Ammon's horn (tissue), 1 donor: Measurements from ENCODE around the gene FAM163A.
A peak's percentile ranks its signal among the peaks of the same experiment; 100 is the strongest.
"Not testable (repeated sequence)": the region's sequence is repeated elsewhere in the genome, so short reads cannot be mapped to it uniquely, and the experiment has no call there.

Experiments used
- DNase-seq: peaks from one replicate; pipeline ENCODE4 v3.0.0-alpha.2; 2016; ENCODE audit warnings: low spot score

Gene FAM163A

DNA sequence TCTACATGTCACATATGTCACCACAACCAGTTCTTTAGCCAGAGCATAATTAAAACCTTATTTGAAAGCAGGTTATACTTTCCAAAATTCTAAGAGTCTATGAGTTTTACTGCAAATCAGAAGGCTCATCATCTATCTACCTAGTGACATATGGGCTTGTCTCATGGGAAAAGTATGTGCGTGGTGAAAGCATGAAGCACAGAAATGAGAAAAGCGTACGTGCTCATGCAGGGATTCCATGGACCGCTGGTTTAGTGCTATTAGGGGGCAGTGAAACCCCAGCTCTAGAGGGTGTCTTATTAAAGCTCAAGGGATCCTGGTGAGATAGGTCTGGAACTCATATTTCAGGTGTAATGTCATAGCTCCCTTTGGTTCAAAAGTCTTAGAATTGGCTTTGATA is 50.2 kb downstream of the FAM163A start:
- DNase-seq, result no peak

DNA sequence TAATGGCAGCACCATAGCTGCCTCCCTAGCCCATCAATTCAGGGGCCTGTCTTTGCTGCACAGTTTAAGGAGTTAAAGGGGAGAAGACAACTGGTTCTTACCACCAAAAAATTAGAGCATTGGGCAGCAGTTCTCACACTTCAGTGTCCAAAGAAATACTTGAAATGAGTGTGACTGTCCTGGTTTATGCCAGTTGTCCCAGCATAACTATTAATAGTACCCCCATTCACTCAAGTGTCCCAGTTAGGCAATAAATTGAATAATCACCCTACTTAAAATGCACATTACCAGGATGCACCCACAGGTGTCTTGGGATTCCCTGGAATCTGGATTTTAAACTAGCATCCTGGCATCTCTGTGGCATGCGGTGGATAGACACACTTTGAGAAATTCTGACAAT is 51.1 kb downstream of the FAM163A start:
- DNase-seq, result no peak

GRCh38 chr1:179794669-179795068 is 51.6 kb downstream of the FAM163A start:
- no peak for DNase-seq

- no peak for DNase-seq
Measured at GRCh38 chr1:179798213-179798863, 55.2 kb downstream of the FAM163A start.

DNA sequence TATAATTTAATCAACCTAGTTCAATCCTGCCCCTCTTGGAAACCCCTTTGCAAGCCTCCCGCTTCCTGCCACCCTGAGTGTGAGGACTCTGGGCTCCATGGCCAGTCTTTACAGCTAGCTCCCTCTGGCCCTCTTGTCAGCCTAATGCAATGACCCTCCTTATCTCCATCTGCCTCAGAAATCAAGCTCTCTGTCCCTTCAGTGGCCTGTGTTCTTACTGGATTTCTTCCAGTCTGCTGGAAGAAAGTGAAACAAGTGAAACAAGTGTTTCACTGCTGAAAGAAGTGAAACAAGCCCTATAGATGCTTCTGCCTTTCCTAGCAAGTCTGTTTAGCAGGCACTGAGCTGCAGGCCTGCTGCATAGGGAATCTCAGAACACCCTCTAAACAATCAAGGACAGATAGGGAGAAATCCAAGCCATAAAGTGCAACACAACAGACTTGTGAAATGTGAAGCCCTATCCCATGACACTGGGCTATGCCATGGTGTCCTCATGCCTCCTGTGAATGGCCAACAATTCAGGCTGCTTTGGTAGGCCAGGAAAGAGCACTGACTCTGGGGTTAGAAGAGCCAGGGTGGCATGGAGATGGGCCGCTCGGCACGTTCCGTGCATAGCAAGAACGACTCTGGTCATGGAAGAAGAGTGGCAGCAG is 55.9 kb downstream of the FAM163A start:
- DNase-seq, result no peak

DNA sequence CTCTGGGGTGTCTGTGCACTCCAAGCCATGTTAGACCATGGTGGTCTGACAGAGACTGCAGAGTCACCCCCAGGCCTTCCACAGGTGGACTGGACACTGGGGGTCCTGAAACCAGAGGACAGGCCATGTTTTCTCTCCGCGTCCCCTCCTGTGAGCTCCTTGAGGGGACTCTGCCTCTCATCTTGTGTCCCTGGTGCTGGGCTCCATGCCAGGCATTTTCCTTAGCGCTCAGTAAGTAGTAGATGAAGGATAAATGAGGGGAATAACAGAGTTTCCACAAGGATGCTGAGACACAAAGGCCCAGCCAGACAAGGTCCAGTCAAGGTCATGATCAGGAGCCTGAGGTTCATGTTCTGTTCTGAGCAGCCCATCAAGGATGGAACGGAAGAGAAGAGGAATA is 57.4 kb downstream of the FAM163A start:
- DNase-seq, result no peak

DNA sequence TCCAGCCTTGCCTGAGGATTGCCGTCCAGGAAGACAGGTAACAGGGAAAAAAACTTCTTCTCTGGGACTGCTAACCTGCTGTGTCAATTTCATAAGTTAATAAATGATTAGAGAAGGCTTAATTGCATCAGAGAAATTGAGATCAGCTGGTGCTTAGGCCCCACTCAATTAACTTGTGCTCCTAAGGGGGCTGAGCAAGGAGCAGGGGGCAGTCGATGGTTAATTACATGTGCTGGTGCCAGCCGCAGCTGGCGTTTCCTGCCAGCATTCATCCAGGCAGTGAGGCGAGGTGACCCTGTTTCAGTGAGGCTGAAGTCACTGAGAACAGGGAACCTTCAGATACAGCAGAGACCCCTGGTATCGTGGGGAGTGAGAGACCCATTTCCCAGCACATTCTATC is 60.0 kb downstream of the FAM163A start:
- DNase-seq, result no peak

- DNase-seq, result no peak
Measured at GRCh38 chr1:179803918-179804317, 60.8 kb downstream of the FAM163A start.

- not testable (repeated sequence) for DNase-seq
Measured at GRCh38 chr1:179804417-179804816, 61.3 kb downstream of the FAM163A start.

DNA sequence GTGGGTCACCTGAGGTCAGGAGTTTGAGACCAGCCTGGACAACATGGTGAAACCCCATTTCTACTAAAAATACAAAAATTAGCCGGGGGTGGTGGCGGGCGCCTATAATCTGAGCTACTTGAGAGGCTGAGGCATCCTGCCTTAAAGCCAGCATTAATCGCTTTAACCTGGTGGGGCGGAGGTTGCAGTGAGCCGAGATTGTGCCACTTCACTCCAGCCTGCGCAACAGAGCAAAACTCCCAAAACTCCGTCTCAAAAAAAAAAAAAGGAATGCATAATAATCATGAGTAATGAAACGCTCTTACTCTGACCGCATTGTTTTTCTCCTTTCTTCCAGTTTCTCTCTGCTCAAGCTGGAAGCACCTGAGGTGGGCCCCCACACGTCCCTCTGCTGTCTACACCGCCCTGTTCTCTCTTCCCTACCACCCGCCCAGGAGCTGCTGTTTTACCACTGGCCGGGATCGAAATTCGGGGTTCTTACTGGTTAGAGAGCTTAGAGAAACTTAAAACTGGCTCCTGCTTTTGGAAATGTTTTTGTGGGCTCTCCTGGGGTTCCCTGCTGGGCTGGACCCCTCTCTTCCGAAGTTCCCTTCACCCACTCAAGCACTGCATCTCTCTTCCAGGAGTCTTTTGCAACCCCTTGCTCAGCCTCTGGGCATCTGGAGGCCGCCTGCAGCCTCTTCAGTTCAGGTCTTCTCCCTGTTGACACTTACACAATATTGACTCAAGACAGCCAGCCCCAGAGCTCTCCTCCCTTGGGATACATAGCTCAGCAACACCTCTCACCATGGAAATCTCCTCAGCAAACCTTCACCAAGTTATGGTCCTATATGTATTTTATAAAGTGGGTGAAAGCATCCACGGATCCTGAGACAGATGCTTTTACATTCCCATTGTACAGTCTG is 62.5 kb downstream of the FAM163A start:
- no peak for DNase-seq

DNA sequence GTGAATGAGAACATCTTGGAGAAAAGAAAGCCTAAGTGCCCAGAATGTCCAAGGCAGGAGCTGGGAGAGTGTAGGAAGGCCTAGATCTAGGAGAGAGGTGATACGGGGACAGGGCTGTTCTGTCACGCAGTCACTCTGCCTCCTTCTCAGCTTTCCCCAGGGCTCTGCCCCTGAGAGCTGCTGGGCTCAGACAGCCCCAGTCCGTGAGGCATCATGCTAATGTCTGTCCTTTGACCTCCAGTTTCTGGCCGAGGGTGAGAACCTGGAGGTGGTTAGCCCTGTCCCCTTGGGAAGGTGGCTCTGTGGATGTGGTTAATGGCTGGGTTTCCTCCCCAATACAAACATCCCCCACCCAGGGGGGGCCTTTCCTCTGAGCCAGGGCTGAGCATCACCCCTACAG is 63.2 kb downstream of the FAM163A start:
- DNase-seq, result no peak

- DNase-seq, result no peak
Measured at GRCh38 chr1:179807291-179807690, 64.2 kb downstream of the FAM163A start.

- no peak for DNase-seq
Measured at GRCh38 chr1:179807691-179808485, 64.8 kb downstream of the FAM163A start.

- no peak for DNase-seq
Measured at GRCh38 chr1:179808503-179808902, 65.4 kb downstream of the FAM163A start.

DNA sequence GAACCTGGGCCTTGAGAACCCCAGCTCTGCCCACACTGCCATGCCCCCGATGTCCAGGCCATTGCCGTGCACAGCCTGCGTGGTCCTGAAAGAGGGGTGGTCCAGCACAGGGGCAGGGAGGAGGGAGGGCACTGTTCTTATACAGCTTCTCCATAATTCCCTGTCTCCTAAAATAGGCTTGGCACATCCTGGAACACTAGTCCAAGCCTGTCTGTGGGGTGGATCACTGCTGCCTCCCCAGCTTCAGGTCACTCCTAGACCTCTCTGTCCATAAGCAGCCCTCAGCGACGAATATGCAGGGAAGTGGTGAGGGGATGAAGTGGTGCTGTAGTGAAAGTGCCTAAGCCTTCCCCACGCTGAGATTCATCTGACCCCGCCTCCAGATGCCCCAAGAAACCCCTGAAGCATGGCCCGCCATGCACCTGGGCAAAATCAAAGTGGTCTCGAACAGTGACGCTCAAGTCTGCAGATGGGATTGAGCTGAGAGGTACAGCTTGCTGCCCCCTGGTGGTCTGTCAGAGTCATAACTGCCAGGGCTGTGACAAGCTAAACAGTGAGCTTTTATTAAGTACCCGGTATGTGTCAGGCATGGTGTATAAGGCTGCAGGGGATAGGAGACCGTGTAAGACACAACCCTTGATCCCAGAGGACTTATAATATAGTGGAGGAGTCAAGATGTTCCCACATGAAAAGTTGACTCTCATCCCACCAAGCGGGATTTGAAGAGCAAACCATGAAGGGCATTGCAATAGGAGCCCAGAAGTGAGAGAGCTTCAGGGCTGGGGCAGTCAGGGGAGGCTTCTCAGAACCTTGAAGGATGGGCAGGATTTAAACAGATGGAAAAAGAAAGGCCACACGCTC is 66.6 kb downstream of the FAM163A start:
- DNase-seq, result peak; percentile 91

GRCh38 chr1:179810367-179810715 is 67.2 kb downstream of the FAM163A start:
- DNase-seq, result no peak

GRCh38 chr1:179812501-179813292 is 69.6 kb downstream of the FAM163A start:
- DNase-seq, result no peak

GRCh38 chr1:179813626-179814545 is 70.8 kb downstream of the FAM163A start:
- DNase-seq, result no peak

GRCh38 chr1:179814546-179814838 is 71.4 kb downstream of the FAM163A start:
- DNase-seq, result no peak

- DNase-seq, result no peak
Measured at GRCh38 chr1:179815641-179816040, 72.5 kb downstream of the FAM163A start.
